Measurements from ENCODE around the gene DEK. TPM values are rescaled to one million over a fixed set of nuclear protein-coding genes. Genes with fewer than 3 reads are reported as not detected.

The DEK gene
- total and polyA plus RNA-seq, 2 of the 13 experiments (the other 11 are each of a cell fraction or from before 2014, with no cell fraction given), result 53.2 to 276 TPM

DNA sequence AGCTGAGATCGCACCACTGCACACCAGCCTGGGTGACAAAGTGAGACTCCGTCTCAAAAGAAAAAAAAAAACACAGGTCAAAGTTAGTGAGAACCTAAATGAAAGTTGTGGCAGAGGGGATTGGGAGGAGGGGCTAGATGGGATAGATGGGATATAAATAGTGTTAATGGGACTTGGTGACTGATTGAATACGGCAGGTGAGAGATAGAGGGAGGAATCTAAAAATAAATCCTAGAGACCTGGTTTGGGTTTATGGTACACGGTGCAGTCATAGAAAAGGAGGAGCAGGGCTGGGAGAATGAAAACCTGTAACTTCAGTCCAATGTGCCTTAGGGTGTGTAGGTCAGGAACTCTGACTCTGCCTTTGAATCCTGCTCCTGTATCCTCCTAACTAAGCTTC lies 25.0 kb upstream of the DEK start:
- POLR2A ChIA-PET, result no interaction called here
- TF ChIP-seq NR2F6 (IDR thresholded peaks at IDR 0.05), result no peak
- TF ChIP-seq NR2F6 (CRISPR knock-in tag; IDR thresholded peaks at IDR 0.05), result no peak
- no peak for TF ChIP-seq MIER2 (CRISPR knock-in tag; IDR thresholded peaks at IDR 0.05)
- TF ChIP-seq, protein P1, sequence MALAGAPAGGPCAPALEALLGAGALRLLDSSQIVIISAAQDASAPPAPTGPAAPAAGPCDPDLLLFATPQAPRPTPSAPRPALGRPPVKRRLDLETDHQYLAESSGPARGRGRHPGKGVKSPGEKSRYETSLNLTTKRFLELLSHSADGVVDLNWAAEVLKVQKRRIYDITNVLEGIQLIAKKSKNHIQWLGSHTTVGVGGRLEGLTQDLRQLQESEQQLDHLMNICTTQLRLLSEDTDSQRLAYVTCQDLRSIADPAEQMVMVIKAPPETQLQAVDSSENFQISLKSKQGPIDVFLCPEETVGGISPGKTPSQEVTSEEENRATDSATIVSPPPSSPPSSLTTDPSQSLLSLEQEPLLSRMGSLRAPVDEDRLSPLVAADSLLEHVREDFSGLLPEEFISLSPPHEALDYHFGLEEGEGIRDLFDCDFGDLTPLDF (CRISPR knock-in tag; IDR thresholded peaks at IDR 0.05), result no peak
- no peak for TF ChIP-seq SMAD9 (CRISPR knock-in tag; IDR thresholded peaks at IDR 0.05)
- TF ChIP-seq ARNTL (CRISPR knock-in tag; IDR thresholded peaks at IDR 0.05), result no peak
- no peak for TF ChIP-seq ZNF550 (CRISPR knock-in tag; IDR thresholded peaks at IDR 0.05; ENCODE audit: borderline replicate concordance)
- no peak for TF ChIP-seq RFX3 (CRISPR knock-in tag; IDR thresholded peaks at IDR 0.05)
- TF ChIP-seq ELF1 (CRISPR knock-in tag; IDR thresholded peaks at IDR 0.05), result no peak
- no TSS peak for BruUV-seq (replicated peaks)

DNA sequence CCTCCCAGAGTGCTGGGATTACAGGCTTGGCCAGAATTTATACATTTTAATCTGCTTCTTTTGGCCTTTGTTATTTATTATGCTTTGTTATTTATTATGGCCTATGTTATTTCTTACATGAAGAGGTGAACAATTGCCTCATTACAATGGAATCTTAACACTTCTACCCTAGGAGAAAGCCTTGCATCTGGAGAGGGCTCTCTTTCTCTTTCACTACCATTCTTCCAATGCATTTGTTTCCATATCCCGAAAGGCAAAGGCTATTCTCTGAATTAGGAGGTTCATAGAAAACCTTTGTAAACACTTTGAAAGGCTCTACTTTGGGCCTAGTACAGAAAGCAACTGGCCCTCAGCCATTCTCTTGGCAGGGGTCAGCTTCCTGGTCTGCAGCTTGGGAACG lies 19.9 kb upstream of the DEK start:
- Histone ChIP-seq H3K4me3 (replicated peaks in 1 of 3; ENCODE audit: insufficient read depth in 1 of 3, low read depth in 2 of 3, low read length in 3 of 3) (no peak overlapping the region), H4K20me1 (ENCODE audit: insufficient read depth, low read length) (no peaks in the 10 kb centered on the region), H3K9ac (ENCODE audit: insufficient read depth, low read depth, low read length) (no peak overlapping the region), H3K4me2 (ENCODE audit: low read depth, low read length) (no peak overlapping the region), H3K9me3 (ENCODE audit: low read length) (no peaks in the 10 kb centered on the region), H2AFZ (ENCODE audit: low read length) (no peak overlapping the region), H3K79me2 (ENCODE audit: insufficient read depth, low read length) (no peaks in the 10 kb centered on the region), H3K27ac (ENCODE audit: extremely low read length, insufficient read depth, low read length) (no peak overlapping the region), H3K4me1 (ENCODE audit: insufficient read depth, low read length) (no peaks in the 10 kb centered on the region), H3K36me3 (replicated peaks in 1 of 2; ENCODE audit: control insufficient read depth in 1 of 2, insufficient read depth in 2 of 2, low read length in 2 of 2) (no peaks in the 10 kb centered on the region), H3K27me3 (ENCODE audit: control insufficient read depth in 1 of 2, insufficient read depth in 2 of 2, low read length in 2 of 2) (peaks cover 0 to 18% of the 10 kb centered on the region in 2 experiments; a peak in 2 of 5 replicates)
- intact Hi-C loops (cut with micrococcal nuclease; ENCODE audit: unreplicated experiment) (no loop called here), in situ Hi-C loops (cut with HindIII; ENCODE audit: extremely low pct_ligation_motif_present, low pct_unique_long_range_greater_than_20kb) (no loop called here)
- CTCF ChIA-PET (ENCODE audit: low intra/inter-chr PET ratio, low total read pairs), result no interaction called here
- no TSS peak for BruUV-seq (replicated peaks)
- DNase-seq (ENCODE audit: low spot score) (no peak), ATAC-seq (no peak), FAIRE-seq (no peak)
- POLR2A ChIA-PET, result no interaction called here
- 52% methylated on average over 2 of the region's 2 CpGs for WGBS (ENCODE audit: low lambda C conversion rate)
- no peak for TF ChIP-seq ZNF263 (CRISPR knock-in tag; IDR thresholded peaks at IDR 0.05)
- TF ChIP-seq IRF2 (CRISPR knock-in tag; IDR thresholded peaks at IDR 0.05), result no peak
- TF ChIP-seq, protein P2, sequence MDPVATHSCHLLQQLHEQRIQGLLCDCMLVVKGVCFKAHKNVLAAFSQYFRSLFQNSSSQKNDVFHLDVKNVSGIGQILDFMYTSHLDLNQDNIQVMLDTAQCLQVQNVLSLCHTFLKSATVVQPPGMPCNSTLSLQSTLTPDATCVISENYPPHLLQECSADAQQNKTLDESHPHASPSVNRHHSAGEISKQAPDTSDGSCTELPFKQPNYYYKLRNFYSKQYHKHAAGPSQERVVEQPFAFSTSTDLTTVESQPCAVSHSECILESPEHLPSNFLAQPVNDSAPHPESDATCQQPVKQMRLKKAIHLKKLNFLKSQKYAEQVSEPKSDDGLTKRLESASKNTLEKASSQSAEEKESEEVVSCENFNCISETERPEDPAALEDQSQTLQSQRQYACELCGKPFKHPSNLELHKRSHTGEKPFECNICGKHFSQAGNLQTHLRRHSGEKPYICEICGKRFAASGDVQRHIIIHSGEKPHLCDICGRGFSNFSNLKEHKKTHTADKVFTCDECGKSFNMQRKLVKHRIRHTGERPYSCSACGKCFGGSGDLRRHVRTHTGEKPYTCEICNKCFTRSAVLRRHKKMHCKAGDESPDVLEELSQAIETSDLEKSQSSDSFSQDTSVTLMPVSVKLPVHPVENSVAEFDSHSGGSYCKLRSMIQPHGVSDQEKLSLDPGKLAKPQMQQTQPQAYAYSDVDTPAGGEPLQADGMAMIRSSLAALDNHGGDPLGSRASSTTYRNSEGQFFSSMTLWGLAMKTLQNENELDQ (CRISPR knock-in tag; IDR thresholded peaks at IDR 0.05; ENCODE audit: borderline replicate concordance), result no peak

More for the DNA sequence above, 25.0 kb upstream of the DEK start:
- no peaks in the 10 kb centered on the region for H3K36me3 ChIP-seq (replicated peaks in 1 of 2; ENCODE audit: control insufficient read depth in 1 of 2, insufficient read depth in 2 of 2, low read length in 2 of 2)
- no peaks in the 10 kb centered on the region for H4K20me1 ChIP-seq (ENCODE audit: insufficient read depth, low read length)
- H3K4me1 ChIP-seq (ENCODE audit: insufficient read depth, low read length), result no peaks in the 10 kb centered on the region
- in situ Hi-C loops (cut with HindIII; ENCODE audit: extremely low pct_ligation_motif_present, low pct_unique_long_range_greater_than_20kb), result no loop called here
- peaks cover 1 to 14% of the 10 kb centered on the region in 2 experiments; a peak in 2 of 5 replicates for H3K27me3 ChIP-seq (ENCODE audit: control insufficient read depth in 1 of 2, insufficient read depth in 2 of 2, low read length in 2 of 2)
- H3K9me3 ChIP-seq (ENCODE audit: low read length), result no peaks in the 10 kb centered on the region
- ATAC-seq (no peak), FAIRE-seq (no peak), DNase-seq (ENCODE audit: low spot score) (no peak)
- no peaks in the 10 kb centered on the region for H3K79me2 ChIP-seq (ENCODE audit: insufficient read depth, low read length)
- no peak overlapping the region for H2AFZ ChIP-seq (ENCODE audit: low read length)
- no peak overlapping the region for H3K9ac ChIP-seq (ENCODE audit: insufficient read depth, low read depth, low read length)
- no peak overlapping the region for H3K27ac ChIP-seq (ENCODE audit: extremely low read length, insufficient read depth, low read length)
- no peak overlapping the region for H3K4me2 ChIP-seq (ENCODE audit: low read depth, low read length)
- 56% methylated on average over 4 of the region's 4 CpGs for WGBS (ENCODE audit: low lambda C conversion rate)
- CTCF ChIA-PET (ENCODE audit: low intra/inter-chr PET ratio, low total read pairs), result no interaction called here
- intact Hi-C loops (cut with micrococcal nuclease; ENCODE audit: unreplicated experiment), result no loop called here
- no peak overlapping the region for H3K4me3 ChIP-seq (replicated peaks in 1 of 3; ENCODE audit: insufficient read depth in 1 of 3, low read depth in 2 of 3, low read length in 3 of 3)
